HuH-7.5 (cell line): Measurements from ENCODE around the gene CHD6.
A peak's percentile ranks its signal among the peaks of the same experiment; 100 is the strongest.

Source experiments
- DNase-seq: peaks from one replicate; pipeline ENCODE4 v3.0.0; 2011; ENCODE audit warnings: low spot score

The CHD6 gene

GRCh38 chr20:41621421-41621820 is 3.2 kb upstream of the CHD6 start:
- DNase-seq, result no peak

GRCh38 chr20:41619360-41620100 is 1.4 kb upstream of the CHD6 start:
- no peak for DNase-seq

- peak; percentile 28 for DNase-seq
These were observed 682 bp upstream of the CHD6 start for GRCh38 chr20:41618807-41619311.

GRCh38 chr20:41617059-41617901 is 897 bp downstream of the CHD6 start:
- DNase-seq, result peak; percentile 41

GRCh38 chr20:41616228-41616627 is 1.9 kb downstream of the CHD6 start:
- peak; percentile 48 for DNase-seq

GRCh38 chr20:41615676-41616075 is 2.5 kb downstream of the CHD6 start:
- no peak for DNase-seq

- DNase-seq, result peak; percentile 21
These were observed 3.1 kb downstream of the CHD6 start for GRCh38 chr20:41615110-41615509.

- DNase-seq, result no peak
These were observed 4.9 kb downstream of the CHD6 start for GRCh38 chr20:41613321-41613720.

- DNase-seq, result no peak
These were observed 8.7 kb downstream of the CHD6 start for GRCh38 chr20:41609474-41609873.

- no peak for DNase-seq
These were observed 9.6 kb downstream of the CHD6 start for GRCh38 chr20:41608606-41609005.

GRCh38 chr20:41607791-41608190 is 10.4 kb downstream of the CHD6 start:
- DNase-seq, result no peak

- no peak for DNase-seq
These were observed 14.2 kb downstream of the CHD6 start for GRCh38 chr20:41604002-41604401.

- DNase-seq, result no peak
These were observed 16.4 kb downstream of the CHD6 start for GRCh38 chr20:41601742-41602141.

- no peak for DNase-seq
These were observed 17.1 kb downstream of the CHD6 start for GRCh38 chr20:41600926-41601631.

GRCh38 chr20:41599699-41600104 is 18.5 kb downstream of the CHD6 start:
- no peak for DNase-seq

- no peak for DNase-seq
These were observed 19.5 kb downstream of the CHD6 start for GRCh38 chr20:41598719-41599118.

- DNase-seq, result no peak
These were observed 23.5 kb downstream of the CHD6 start for GRCh38 chr20:41594514-41595322.

GRCh38 chr20:41592516-41593216 is 25.5 kb downstream of the CHD6 start:
- no peak for DNase-seq

GRCh38 chr20:41587956-41588355 is 30.2 kb downstream of the CHD6 start:
- DNase-seq, result no peak

- DNase-seq, result no peak
These were observed 30.7 kb downstream of the CHD6 start for GRCh38 chr20:41587523-41587922.

GRCh38 chr20:41586772-41587171 is 31.4 kb downstream of the CHD6 start:
- no peak for DNase-seq
